Stimulated activated naive CD4-positive, alpha-beta T cell (primary cell): ENCODE data around the gene ARNT2.

Experiments
- DNase-seq, 6 experiments: peaks; one replicate each; lab custom pipeline; 2025; lab: John Stamatoyannopoulos, UW

Gene ARNT2

DNA sequence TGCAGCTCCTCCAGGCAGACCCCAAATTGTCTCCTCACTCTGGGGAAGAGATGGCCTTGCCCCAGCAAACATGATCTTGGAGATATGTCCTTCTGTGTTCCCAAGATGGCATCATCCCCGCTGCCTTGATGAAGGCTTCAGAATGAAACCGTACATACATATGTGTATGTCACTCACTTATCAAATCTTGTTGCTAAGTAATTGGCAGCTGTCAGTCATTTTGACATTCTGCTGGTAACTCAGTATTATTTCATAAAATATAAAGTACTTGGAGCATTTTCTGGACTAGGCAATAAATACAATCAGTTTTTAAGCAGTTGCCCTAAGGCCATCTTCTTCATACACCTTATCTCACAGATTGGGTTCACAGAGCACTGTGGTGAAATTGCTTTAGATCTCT lies 62.4 kb downstream of the ARNT2 start:
- DNase-seq, result no peak

DNA sequence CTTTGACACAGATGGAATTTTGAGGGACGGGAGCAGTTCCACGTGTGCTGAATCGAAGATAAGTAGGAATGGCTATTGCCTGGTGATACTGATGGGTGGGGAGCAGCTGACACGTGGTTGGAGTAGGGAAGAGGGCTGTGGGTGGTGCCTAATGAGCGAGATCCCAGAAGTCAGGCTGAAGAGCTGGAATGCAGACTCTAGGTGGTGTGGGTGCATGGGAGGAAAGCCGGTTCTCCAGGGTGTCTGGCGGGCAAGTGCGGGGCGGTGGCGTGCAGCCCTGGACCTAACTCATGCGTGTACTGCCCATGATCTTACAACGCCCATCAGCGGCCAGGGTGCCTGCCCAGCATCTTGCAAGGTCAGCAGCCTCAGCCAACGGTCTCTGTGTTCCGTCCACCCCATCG lies 63.1 kb downstream of the ARNT2 start:
- DNase-seq, result no peak

DNA sequence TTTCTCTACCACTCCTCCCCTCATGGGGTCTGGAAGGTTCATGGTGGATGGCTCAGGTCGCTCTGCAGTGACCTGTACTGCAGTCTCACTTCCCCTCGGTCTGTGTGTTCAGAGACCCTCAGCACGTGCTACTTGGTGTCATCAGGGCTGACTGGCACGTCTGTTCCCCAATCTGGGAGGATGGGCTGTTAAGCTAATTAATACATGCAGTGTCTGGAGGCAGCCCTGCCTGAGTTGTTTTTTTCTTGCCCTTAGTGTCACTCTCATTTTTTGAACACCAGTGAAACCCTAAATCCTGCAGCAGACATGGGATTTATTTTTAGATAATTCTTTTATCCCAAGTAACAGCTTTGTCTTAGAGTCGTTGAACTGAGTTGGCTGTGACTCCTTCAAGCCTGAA lies 64.6 kb downstream of the ARNT2 start:
- no peak for DNase-seq

DNA sequence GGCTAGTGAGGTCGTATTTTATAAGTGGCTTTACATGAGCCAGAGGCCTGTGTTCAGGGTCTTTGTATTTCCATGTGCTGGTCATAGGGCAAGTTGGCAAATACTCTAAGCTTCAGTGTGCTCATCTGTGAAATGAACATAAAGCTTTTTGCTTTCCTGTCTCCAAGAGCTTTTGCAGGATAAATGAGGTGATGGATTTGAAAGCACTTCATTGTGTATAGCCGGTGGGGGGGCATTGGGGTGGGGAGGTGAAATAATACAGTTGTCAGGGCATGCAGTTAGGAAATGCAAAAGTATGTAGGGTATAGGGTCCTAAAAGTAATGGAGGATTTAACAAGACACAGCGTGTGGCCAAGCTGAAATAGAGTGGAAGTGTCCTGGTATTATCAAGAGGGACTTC lies 67.7 kb downstream of the ARNT2 start:
- DNase-seq, result no peak

DNA sequence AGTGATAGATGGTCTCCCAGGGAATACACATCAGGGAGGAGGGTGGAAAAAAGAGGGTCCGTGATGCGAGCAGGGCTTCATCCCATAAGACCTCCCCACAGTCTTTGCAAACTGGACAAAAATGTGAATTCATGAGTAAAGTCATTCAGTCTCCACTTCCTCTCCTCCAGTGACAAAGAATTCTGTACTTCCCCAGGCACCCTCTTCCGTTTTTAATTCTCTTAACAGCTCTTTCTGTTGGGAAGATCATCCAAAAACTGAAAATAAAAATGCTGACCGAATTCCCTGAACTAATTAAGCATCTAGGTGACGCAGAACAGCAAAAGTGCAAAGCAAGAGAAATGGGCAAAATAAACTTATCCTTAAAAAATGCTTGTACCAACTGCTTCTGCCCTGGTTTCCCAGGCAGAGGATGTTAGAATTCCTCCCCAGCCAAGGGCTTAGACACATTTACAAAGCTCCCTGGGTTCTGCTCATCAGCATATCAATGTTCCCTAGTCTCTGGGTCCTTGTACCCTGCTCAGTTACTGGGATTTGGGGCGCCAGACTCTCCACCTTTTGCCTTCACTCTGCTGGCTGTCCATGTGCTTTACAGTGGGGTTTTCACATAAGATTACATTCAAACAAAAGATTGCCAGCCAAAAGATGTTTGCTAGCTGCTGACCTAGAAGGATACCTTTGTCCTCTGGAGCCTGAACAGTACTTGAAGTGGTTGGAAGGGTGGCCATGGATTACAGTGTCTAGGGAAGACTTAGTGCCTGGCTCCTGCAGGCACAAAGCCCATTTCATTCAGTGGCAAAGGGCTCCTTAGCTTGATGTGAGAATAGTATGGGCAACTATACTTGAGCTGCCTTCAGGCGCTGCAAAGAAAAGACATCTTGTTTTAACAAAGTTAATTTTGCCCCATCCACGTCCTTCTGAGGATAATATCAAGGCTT lies 69.4 kb downstream of the ARNT2 start:
- no peak for DNase-seq

DNA sequence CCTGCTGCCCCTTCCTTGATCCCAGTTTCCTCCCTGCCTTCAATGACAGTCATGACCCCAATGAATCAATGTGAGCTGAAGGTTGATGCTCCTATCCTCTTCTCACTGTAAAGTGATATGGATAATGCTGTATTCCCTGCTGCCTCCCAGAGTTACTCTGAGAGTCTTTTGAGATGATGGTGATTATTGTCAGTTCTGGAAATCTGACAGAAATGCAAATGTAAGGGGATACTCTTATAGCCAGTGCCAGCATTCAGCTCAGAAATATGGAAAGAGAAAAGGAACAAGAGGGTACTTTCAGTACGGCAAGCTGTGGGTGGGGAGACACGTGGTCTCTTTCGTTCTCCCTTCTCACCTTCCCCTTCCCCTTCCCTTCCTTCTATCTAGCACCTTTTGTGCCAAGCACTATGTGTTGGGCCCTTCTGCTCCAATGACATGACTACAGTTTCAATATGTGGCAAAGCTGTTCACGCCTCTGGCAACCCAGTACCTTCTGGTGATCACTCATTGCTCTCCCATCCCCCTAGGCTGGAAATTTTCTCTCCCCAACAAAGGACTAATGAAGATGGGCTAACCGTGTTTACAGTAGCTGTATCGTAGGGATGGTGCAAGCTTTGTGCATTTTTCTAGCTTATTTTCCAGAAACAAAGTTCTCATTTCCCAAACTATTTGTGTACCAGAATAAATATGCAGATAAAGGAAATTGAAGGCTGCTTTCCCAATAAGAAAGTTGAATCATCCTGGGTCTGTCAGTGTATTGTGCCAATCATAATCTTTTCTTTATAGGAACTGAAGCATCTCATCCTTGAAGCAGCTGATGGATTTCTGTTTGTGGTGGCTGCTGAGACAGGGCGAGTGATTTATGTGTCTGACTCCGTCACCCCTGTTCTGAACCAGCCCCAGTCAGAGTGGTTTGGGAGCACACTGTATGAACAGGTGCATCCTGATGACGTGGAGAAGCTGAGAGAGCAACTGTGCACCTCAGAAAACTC lies 70.3 kb downstream of the ARNT2 start:
- DNase-seq, result no peak

DNA sequence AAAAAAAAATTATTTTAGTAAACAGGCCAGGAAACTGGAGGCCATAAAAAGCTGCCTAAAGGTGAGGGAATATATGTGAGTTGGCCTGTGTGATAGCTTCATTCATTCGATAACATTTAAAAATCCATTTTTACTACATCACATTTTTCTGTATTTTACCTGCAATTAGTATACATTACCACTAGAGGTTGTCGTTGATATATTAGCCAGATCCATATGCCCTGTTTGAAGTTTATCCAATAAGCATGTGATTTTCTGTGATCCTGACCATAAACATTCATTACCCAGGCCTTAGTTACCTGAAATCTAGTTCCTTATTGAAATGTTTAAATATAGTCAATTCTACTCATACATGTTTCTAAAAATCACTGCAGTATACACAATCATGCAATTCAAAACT lies 71.4 kb downstream of the ARNT2 start:
- no peak for DNase-seq

DNA sequence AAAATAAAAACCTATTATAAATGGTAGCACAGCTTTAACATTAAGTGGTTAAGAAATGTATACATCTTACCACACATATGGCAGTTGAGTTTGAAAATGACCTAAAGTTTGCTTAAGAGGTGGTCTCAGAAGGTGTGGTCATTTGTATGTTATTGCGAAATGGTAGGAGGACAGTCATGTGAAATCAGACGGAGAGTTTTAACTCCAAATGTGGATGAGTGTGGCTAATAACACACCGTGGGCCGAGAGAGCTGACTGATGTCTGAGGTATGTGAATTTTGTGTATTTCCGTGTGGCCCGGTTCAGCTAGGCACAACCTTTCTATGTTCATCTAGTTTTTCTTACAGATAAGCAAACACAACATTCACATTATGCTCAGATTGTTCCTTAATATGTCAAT lies 71.9 kb downstream of the ARNT2 start:
- DNase-seq, result no peak

DNA sequence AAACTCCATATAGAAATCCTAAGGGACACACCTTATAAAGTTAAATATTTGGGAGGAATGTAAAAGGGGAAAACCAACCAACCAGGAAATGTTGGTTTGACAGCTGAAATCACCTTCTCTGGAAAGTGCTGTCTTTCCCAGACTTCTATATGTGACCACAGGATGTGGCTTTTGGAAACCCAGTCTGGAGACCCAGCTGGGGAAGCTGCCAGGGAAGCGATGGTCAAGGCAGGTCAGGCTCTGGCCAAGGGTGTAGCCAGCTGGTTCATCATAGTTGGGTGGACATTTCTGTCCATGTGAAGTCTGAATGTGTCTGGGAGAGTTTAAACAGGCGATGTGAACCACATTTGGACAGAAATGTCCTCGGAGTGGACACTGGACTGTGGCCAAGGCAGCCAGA lies 73.9 kb downstream of the ARNT2 start:
- no peak for DNase-seq

DNA sequence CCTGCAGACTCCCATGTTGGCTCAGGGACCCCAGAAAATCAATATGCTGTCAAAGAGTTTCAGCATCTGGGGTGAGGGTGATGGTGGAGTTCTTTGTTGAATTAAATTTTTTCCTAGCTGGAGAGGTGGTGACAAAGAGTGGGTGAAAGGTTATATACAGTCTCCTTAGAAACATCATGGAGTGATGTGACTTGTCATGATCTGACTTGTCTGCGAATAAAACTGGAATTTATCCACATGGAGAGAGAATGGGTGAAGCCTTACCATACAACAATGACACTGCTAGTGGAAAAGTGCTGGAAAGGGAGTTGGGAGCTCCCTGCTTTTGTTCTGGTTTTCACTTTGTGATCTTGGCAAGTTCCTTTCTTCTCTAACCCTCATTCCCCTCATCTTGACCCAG lies 75.0 kb downstream of the ARNT2 start:
- DNase-seq, result no peak

DNA sequence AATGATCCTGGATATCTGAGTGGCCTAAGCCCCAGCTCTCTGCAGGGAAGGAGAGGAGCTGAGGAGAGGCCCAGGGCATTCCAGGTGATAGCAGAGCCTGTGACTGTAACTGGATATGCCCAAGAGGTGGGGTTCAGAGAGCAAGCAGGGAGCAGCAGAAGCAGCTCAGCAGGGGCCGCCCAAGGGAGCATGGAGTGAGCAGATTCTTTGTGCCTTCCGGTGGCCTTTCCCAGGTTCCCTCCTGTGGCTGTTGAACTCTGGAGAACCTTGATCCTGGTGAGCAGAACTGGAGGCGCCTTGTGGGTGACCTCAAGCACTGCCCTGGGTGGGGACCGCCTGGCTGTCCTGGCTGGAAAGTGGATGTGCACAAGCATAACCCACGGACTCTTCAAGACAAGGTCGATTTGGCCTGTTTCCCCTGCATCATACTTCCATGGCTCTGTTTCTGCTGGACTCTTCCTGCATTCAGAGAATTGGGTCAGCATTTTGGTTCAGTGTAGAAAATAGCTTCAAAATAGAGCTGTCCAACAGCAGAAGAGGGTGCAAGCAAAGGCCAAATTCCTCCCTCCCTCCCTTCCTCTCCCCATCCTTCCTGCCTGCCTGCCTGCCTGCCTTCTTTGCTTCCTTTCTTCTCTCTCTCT lies 76.1 kb downstream of the ARNT2 start:
- no peak for DNase-seq

DNA sequence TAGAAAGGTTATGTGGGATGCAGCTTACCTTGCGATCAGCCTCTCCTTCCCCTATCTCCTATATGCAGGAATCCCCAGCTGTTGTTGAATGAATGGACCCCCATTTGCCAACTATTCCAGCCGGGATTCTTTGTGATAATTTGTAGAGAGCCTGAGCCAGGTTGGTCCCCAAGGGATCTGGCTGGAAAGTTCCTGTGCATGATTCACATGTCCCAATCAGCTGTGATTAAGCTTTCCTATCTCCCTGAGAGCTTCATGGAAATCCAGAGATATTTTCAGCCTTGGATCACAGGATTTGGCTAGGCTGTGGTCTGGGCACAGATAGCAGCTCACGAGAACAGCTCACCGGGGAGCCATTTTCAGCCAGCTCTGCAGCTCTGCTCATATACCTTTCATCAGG lies 76.7 kb downstream of the ARNT2 start:
- DNase-seq, result no peak

DNA sequence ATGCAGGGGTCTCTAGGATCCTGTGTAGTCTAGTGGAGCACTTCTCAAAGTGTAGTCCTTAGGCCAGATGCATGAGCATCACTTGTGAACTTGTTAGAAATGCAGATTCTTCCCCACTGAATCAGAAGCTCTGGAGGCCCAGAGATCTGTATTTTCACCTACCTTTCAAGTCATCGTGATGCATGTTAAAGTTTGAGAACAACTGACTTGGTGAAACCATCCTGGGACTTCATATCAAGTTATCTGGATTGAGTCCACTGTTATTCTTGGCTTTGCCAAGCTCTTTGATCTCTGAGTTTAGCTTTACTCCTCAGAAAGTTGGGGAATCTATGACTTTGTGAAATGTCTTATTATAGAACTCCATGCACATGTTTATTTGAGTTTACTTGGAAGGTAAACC lies 78.5 kb downstream of the ARNT2 start:
- no peak for DNase-seq

DNA sequence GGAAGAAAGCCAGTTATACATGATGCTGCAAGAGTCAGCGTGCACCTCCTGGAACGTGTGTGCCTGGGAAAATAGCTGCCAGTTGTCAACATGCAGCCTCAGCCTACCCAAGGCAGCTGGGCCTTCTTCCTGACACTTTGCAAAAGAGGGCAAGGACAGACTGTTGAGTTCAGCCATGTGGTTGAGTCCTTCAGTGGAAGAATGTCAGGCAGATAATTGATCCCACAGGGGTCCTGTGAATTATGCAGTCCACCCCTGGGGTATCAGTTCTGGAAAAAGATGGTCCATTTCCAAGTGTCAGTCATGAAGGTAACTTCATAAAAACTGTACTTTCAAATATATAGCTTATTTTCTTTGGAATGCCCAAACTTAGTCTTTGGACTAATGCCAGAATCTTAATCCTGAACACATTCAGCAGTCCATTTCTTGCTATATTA lies 79.6 kb downstream of the ARNT2 start:
- no peak for DNase-seq

DNA sequence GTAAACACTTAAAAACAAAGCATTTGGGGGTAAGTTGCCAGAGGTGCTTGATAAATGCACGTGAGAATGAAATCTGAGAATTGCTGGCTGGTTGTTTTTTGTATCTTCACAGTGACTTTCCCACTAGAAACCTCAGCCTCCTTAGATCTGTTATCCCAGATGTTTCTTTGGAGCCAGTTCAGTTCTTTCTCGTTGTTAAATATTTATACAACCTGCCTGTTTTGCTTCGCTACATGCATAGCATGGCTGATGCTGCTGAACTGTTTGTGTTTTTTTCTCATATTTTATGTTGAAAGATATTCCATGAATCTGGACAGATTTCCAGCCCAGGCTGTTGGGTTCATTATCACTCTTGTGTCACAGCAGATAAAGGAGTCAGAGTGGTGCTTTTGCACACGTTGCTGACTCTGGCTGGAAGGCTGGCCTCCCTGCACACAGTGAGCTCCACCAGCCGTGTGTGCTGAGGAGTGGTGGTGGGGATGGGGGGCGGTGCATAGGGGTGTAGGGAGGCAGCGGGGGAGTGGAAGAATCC lies 80.2 kb downstream of the ARNT2 start:
- no peak for DNase-seq

DNA sequence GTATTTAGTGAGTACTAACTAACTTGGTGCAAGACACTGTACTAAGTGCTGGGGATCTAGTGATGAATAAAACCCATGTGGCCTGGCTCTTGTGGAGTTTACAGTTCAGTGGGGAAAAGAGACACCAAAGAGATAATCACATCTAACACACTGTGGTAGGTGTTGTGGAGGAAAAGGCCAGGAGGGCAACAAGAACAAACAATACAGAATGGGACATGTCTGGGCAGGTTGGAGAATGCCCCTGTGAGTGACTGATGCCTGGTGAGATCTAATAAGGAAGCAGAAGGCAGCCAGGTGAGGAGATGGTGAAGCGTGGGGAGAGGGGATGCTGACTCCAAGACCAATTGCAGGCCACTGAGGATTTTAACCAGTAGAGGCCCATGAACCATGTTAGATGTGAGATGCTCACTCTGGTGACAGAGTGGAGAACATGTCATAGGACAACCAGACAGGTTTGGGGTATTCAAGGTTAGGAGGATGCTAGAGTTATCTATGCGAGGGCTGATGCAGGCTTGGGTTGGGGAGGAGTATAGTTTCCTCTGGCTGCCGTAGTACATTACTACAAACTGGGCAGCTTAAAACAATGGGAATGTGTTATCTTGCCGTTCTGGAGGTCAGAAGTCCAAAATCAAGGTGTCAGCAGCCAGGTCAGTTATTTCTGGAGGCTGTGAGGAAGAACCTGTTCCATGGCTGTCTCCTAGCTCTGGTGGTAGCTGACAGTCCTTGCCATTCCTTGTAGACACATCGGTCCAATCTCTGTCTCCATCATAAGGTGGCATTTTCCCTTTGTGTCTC lies 81.4 kb downstream of the ARNT2 start:
- no peak for DNase-seq

DNA sequence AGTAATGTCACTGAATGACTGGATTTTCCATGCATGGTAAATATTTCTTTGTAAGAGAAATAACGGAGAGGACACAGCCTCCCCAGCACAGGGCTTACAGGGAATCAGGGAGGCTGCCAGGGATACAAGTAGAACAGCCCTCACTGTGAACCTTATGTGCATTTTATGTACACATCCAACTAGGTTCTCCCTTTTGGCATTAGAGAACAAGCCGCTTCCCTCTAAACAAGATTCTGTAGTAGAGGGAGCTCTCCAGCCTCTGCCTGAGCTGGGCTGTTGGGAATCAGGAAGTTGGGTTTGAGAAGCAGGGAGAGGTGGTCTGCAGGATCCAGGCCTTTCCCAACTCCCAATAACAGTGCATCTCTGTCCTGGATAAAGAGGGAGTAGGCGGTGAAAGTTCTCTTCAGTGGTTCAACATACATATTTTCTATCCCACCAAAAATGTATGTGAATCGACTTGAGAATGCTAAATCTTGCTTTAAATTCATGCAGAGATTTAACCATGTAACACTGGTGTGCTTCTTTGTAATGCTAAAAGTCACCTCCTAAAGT lies 83.7 kb downstream of the ARNT2 start:
- DNase-seq, result no peak

DNA sequence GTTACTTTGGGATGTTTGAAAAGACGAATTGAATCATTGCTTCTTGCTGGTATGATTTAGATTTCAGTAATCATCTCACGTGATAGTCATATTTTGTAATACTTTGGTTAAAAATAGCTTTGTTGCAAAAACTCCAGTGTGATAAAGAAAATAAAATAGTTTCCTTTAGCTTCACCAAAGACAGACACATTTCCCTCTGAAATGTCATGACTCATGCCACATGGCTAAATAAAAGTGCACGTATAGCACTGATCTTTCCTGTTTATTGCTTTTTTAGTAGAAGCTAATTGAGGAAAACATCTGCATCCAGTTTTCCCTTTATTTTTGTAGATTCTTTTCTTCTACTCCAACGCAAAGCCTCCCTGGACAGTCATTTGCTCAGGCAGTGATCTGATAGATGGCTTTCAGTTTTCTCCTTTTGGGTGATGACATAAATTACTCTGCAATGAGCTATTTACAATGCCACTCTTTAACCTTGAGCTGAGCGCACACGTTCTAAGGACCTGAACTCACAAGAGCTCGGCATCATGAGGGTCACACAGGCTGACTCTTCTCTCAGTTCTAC lies 84.9 kb downstream of the ARNT2 start:
- no peak for DNase-seq

DNA sequence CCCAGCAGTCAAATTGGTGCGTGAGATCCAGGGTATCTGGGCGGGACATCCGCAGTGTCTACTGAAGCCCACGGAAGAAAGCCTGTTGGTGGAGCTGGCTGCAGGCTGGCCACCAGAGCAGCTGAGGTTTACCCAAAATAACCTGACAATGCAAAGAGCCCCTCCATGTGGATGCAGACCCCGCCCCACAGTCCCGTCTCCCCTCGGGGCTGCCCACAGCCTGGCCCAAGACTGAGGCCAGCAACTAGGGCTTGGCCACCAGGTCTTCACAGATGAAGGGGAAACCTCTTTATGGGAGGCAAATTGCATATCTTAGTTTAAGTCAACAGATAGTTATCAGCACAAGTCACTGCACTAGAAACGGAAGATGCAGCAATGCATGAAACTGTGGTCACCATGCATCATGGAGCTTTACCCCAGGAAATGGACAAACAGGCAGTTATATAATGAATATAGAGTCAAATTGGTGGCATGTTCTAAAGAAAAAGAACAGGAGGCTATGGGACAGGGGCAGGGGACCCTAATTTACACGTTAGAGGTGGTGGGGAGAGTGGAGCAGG lies 86.3 kb downstream of the ARNT2 start:
- DNase-seq, result no peak

DNA sequence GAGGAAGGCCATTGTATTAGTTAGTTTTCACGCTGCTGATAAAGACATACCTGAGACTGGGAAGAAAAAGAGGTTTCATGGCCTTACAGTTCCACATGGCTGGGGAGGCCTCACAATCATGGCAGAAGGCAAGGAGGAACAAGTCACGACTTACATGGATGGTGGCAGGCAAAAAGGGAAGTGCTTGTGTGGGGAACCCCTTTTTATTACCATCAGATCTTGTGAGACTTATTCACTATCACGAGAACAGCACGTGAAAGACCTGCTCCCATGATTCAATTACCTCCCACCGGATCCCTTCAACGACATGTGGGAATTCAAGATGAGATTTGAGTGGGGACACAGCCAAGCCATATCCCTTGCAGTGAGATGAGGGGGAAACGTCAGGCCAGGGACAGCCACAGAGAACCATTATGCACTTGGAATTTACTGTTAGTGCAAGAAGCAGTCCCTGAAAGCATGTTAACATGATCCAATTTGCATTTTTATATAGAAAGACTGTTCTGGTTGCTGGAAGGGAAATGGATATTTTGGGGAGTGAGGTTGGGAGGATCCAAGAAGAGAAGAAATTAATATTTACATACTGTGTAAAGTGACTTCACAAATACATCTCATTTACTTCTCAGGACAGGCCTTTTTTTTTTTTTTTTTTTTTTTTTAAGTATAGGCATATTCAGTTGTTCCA lies 87.1 kb downstream of the ARNT2 start:
- no peak for DNase-seq
